ENCODE measurements around the gene AP1M1.

DNA sequence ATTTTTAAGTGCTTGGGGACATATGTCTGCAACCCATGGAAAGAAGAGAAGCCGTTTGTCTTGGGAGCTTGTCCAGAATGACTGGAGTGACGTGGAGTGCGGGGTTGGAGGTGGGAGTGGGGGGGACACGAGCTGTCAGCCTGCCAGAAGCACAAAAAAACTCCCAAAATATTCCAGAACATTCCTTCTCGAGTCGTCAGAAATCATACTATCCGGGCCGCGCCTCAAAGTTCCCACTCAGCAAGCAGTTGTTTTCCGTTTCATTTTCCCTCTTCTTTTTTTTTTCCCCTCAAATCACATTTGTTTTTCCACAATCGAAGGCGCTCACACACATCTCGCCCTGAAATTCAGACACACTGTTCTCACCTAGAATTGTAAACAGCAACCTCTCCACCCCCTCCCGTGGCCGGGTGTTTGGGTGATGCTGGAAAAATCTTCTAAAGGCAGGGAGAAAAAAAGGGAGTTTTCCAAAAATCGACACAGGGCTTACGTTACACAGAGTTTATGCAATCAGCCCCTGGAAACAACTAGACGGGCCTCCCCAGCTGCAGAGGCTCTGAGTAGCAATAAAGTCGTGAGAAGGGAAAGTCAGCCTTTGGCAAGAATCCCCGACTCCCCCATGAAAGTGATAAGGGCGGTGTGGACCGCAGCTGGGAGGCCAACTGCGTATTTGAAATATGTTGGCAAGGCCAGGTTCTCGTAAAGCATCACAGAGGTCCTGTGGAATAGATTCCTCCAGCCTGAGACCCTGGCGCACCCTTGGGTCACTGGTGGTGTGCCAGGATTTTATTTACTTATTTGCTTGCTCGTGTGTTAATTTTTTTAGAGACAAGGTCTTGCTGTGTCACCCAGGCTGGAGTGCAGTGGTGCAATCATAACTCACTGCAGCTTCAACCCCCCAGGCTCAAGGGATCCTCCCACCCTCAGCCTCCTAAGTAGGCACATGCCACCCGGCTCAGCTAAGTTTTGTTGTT is 95.7 kb downstream of the AP1M1 start:
- no peak for TF ChIP-seq SP2 (tag by site-specific recombination; IDR thresholded peaks at IDR 0.05)
- no peak for TF ChIP-seq ZNF274 (IDR thresholded peaks at IDR 0.05; ENCODE audit: low read length)
- TF ChIP-seq ZNF274 (tag by site-specific recombination; IDR thresholded peaks at IDR 0.05; ENCODE audit: borderline replicate concordance): no peak
- peak; percentile 98 for TF ChIP-seq GLIS1 (tag by site-specific recombination; IDR thresholded peaks at IDR 0.05)
- no peak for TF ChIP-seq ZNF549 (tag by site-specific recombination; IDR thresholded peaks at IDR 0.05)
- no peak for TF ChIP-seq ZBTB26 (tag by site-specific recombination; optimal IDR thresholded peaks at IDR 0.05)
- TF ChIP-seq ZNF146 (tag by site-specific recombination; IDR thresholded peaks at IDR 0.05): no peak
- no peak for TF ChIP-seq CTCF (tag by site-specific recombination; IDR thresholded peaks at IDR 0.05)
- TF ChIP-seq, protein P1, sequence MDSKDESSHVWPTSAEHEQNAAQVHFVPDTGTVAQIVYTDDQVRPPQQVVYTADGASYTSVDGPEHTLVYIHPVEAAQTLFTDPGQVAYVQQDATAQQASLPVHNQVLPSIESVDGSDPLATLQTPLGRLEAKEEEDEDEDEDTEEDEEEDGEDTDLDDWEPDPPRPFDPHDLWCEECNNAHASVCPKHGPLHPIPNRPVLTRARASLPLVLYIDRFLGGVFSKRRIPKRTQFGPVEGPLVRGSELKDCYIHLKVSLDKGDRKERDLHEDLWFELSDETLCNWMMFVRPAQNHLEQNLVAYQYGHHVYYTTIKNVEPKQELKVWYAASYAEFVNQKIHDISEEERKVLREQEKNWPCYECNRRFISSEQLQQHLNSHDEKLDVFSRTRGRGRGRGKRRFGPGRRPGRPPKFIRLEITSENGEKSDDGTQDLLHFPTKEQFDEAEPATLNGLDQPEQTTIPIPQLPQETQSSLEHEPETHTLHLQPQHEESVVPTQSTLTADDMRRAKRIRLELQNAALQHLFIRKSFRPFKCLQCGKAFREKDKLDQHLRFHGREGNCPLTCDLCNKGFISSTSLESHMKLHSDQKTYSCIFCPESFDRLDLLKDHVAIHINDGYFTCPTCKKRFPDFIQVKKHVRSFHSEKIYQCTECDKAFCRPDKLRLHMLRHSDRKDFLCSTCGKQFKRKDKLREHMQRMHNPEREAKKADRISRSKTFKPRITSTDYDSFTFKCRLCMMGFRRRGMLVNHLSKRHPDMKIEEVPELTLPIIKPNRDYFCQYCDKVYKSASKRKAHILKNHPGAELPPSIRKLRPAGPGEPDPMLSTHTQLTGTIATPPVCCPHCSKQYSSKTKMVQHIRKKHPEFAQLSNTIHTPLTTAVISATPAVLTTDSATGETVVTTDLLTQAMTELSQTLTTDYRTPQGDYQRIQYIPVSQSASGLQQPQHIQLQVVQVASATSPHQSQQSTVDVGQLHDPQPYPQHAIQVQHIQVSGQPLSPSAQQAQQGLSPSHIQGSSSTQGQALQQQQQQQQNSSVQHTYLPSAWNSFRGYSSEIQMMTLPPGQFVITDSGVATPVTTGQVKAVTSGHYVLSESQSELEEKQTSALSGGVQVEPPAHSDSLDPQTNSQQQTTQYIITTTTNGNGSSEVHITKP (tag by site-specific recombination; IDR thresholded peaks at IDR 0.05): peak; percentile 91

Measured in HEK293 (cell line).